ENCODE results near the gene DIAPH2.

GRCh38 chrX:97616883-97617530 lies 932.4 kb downstream of the DIAPH2 start:
- TF ChIP-seq ZFP3 (CRISPR knock-in tag; IDR thresholded peaks at IDR 0.05) (no peak), POU6F1 (CRISPR knock-in tag; IDR thresholded peaks at IDR 0.05; ENCODE audit: borderline replicate concordance, low read depth) (no peak), BACH2 (CRISPR knock-in tag; IDR thresholded peaks at IDR 0.05; ENCODE audit: borderline replicate concordance) (no peak), SNAI2 (CRISPR knock-in tag; IDR thresholded peaks at IDR 0.05) (no peak), ZNF70 (CRISPR knock-in tag; IDR thresholded peaks at IDR 0.05) (no peak), PATZ1 (CRISPR knock-in tag; IDR thresholded peaks at IDR 0.05; ENCODE audit: borderline replicate concordance) (no peak)
